A673 (cell line): ENCODE measurements around the gene POLE2.
"Not testable (repeated sequence)": the region's sequence is repeated elsewhere in the genome, so short reads cannot be mapped to it uniquely, and the experiment has no call there.

Experiments
- CTCF ChIP-seq: fragments of 300-800, 200-600 bp; sonication (generic); conservative IDR thresholded peaks from 2 replicates; pipeline ENCODE4 v1.5.1; 2017; ENCODE audit warnings: low read depth, mild to moderate bottlenecking, antibody characterized with exemption, low read length, moderate library complexity, mixed read lengths
- EZH2 ChIP-seq: fragments of 200-600 bp; sonication (generic); IDR thresholded peaks from 2 replicates; pipeline ENCODE4 v1.6.1; 2017; ENCODE audit warnings: borderline replicate concordance, low read depth, mild to moderate bottlenecking, mixed read lengths, antibody characterized with exemption, low read length; ENCODE audit not compliant: poor library complexity, severe bottlenecking

GRCh38 chr14:49693735-49694124 is 5.7 kb upstream of the POLE2 start:
- TF ChIP-seq CTCF, EZH2: not testable (repeated sequence)
